Lung (tissue), 12 donors: ENCODE measurements around the gene IGSF3. TPM values are rescaled to one million over a fixed set of nuclear protein-coding genes. Genes with fewer than 3 reads are reported as not detected.

Experiments
- ATAC-seq: fragments of 200-7000 bp; cut with Tn5 transposase; one replicate; pipeline ENCODE4 v1.9.1; 2020; ENCODE audit warnings: moderate number of reproducible peaks; ENCODE audit not compliant: insufficient read depth, low FRiP score
- DNase-seq, 3 donors: peaks; one replicate each; pipeline ENCODE4 v3.0.0-alpha.2; 2013 to 2017
- H3K27ac ChIP-seq, 2 donors: one replicate each; pipeline ENCODE4 v1.5.1; 2013; ENCODE audit warnings: mild to moderate bottlenecking in 2 of 2, moderate library complexity in 2 of 2, control low read depth in 1 of 2, inconsistent platforms in 1 of 2, low read depth in 1 of 2, low read length in 1 of 2
- H3K27me3 ChIP-seq, 3 donors: one replicate each; pipeline ENCODE4 v1.5.1; 2013; ENCODE audit warnings: low read length in 2 of 3; ENCODE audit not compliant: control insufficient read depth in 3 of 3, insufficient read depth in 3 of 3
- H3K36me3 ChIP-seq, 4 donors: one replicate each; pipeline ENCODE4 v1.5.1; 2013; ENCODE audit warnings: low read length in 4 of 4, mild to moderate bottlenecking in 1 of 4, moderate library complexity in 1 of 4; ENCODE audit not compliant: control insufficient read depth in 4 of 4, insufficient read depth in 4 of 4
- H3K4me1 ChIP-seq, 5 donors: one replicate each; pipeline ENCODE4 v1.5.1; 2013; ENCODE audit warnings: low read length in 5 of 5, mild to moderate bottlenecking in 2 of 5, moderate library complexity in 1 of 5; ENCODE audit not compliant: control insufficient read depth in 5 of 5, insufficient read depth in 5 of 5
- H3K4me3 ChIP-seq: one replicate; pipeline ENCODE4 v1.5.1; 2013; ENCODE audit warnings: mild to moderate bottlenecking, control low read depth, moderate library complexity
- H3K9ac ChIP-seq, 2 donors: one replicate each; pipeline ENCODE4 v1.5.1; 2013; ENCODE audit warnings: low read length in 2 of 2, control low read depth in 1 of 2; ENCODE audit not compliant: insufficient read depth in 1 of 2
- H3K9me3 ChIP-seq, 4 donors: one replicate each; pipeline ENCODE4 v1.5.1; 2013; ENCODE audit warnings: low read length in 3 of 4, mild to moderate bottlenecking in 1 of 4, moderate library complexity in 1 of 4; ENCODE audit not compliant: control insufficient read depth in 4 of 4, insufficient read depth in 3 of 4
- WGBS, 2 donors: extraction: QIAGEN DNeasy Blood & Tissue Kit; methylation state at CpG; one replicate each; pipeline ENCODE4 v1.1.7; 2013; 5-methylcytosine and 5-hydroxymethylcytosine counted together
- polyA plus RNA-seq, 2 donors: library from polyadenylated mRNA; stranded (reverse); fragments of 200-250 nt; gene quantifications; one replicate each; pipeline ENCODE4 v1.2.1, GENCODE V29; 2013
- total RNA-seq, 2 donors: library from RNA; depleted of rRNA in 1 of 2; stranded (reverse); fragments of >200 nt in 1 of 2; gene quantifications; one replicate each; pipeline ENCODE4 v1.2.1, GENCODE V29; 2014 to 2021
- TF ChIP-seq, protein P1 (sequence below): IDR thresholded peaks from 2 replicates; pipeline ENCODE4 v1.5.1; 2012; ENCODE audit warnings: mild to moderate bottlenecking; ENCODE audit errors: control extremely low read depth, extremely low read depth
- donor health status: control.
- donor health status: control.
- donor health status: Bipolar disorder and iron deficiency.
- donor health status: healthy.
- donor health status: DM: yes; HTN: yes; CAD: no.

The IGSF3 gene
- total and polyA plus RNA-seq, 4 donors: 6.3 to 48.5 (median 13.3) TPM

DNA sequence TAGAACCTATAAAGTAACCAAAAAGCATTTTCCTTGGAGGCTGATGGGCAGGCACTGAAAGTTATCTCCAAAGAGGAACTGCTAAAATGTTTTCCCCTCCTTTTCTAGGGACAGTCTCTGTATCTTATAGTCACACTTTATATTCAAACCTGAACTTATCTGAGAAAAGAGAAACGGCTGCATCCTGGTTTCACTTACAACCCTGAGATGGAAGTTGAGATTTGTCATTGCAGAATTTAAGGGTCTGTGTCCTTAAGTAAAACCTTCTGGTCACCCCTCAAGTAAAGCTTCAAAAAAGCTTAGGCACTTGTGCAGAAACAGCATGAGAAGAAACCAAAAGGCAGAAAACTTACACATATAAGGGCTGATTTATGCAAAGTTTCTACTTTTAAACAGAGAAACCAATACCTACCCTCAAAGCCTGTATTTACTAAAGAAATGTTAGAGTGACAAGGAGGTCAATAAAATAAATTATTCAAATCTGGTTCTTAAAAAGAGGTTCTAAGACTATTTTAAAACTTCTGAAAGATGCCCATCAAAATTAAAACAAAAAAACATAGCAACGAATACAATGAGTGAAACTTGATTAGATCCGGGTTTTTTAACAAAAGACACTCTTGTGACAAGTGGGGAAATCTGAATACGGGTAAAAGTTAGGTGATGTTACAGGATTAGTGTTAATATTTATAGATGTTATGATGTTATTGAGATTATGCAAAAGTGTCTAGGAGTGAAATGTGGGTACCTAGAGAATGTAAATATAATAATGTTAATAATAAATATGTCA, 106.6 kb downstream of the IGSF3 start:
- no peak for ATAC-seq
- 70 to 72% methylated on average over 4 of the region's 4 CpGs for WGBS, 2 donors
- TF ChIP-seq, protein P1, sequence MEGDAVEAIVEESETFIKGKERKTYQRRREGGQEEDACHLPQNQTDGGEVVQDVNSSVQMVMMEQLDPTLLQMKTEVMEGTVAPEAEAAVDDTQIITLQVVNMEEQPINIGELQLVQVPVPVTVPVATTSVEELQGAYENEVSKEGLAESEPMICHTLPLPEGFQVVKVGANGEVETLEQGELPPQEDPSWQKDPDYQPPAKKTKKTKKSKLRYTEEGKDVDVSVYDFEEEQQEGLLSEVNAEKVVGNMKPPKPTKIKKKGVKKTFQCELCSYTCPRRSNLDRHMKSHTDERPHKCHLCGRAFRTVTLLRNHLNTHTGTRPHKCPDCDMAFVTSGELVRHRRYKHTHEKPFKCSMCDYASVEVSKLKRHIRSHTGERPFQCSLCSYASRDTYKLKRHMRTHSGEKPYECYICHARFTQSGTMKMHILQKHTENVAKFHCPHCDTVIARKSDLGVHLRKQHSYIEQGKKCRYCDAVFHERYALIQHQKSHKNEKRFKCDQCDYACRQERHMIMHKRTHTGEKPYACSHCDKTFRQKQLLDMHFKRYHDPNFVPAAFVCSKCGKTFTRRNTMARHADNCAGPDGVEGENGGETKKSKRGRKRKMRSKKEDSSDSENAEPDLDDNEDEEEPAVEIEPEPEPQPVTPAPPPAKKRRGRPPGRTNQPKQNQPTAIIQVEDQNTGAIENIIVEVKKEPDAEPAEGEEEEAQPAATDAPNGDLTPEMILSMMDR: no peak
- no peak overlapping the region for H3K4me3 ChIP-seq
- DNase-seq: no peak
- H3K9ac ChIP-seq: no peak overlapping the region
- no peaks in the 10 kb centered on the region for H3K36me3 ChIP-seq
- peaks cover 0 to 3% (median 0%) of the 10 kb centered on the region in 5 donors for H3K4me1 ChIP-seq
- no peaks in the 10 kb centered on the region for H3K27me3 ChIP-seq
- no peaks in the 10 kb centered on the region for H3K9me3 ChIP-seq
- no peak overlapping the region for H3K27ac ChIP-seq

DNA sequence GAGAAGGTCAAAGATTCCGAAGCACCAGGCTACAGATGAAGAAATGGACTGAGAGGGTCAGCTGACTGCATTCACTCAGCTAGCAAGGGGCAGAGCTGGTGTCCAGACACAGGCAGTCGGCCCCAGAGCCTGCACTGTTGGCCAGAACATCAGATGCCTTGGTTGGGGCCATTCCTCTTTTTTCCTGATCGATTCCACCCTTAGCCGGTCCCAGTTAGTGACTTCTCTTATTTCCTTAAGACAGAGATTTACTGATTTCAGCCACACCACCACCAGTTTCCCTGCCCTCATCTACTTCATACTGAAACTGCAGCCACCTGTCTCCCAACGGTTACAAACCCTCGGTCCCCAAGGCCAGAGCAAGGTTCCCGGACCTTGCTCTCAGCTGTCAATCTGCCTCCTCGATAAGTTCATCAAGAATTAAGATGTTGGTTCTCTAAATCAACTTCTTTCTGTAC, 108.2 kb downstream of the IGSF3 start:
- H3K36me3 ChIP-seq: no peaks in the 10 kb centered on the region
- ATAC-seq (no peak), DNase-seq (no peak)
- peaks cover 0 to 5% (median 0%) of the 10 kb centered on the region in 5 donors for H3K4me1 ChIP-seq
- H3K9ac ChIP-seq: no peak overlapping the region
- H3K4me3 ChIP-seq: no peak overlapping the region
- H3K27ac ChIP-seq: no peak overlapping the region
- H3K27me3 ChIP-seq: no peaks in the 10 kb centered on the region
- 76 to 81% methylated on average over 8 of the region's 8 CpGs for WGBS, 2 donors
- TF ChIP-seq, protein P1: no peak
- no peaks in the 10 kb centered on the region for H3K9me3 ChIP-seq

DNA sequence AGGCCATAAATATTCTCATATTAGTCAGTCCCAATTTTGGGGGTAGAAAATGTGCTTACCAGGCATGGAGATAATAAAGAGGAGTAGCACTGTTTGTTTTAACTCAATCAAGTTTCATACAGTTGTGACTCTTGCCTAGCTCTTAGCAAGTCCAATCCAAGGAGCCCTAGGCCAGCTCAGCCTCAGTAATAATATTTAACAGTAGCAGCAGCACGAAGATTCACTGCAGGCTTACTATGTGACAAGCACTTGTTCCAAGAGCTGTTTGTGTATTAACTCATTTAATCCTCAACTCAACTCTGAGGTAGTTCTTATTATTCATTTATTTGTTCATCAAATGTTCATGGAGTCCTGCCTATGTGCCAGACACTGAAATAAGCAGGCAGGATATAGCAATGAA, 109.0 kb downstream of the IGSF3 start:
- WGBS, 2 donors: 86 to 90% methylated on average over 1 of the region's 1 CpG
- Histone ChIP-seq H3K36me3 (no peaks in the 10 kb centered on the region), H3K4me3 (no peak overlapping the region), H3K9ac (no peak overlapping the region), H3K4me1 (peaks cover 0 to 5% (median 0%) of the 10 kb centered on the region in 5 donors), H3K27ac (no peak overlapping the region), H3K27me3 (no peaks in the 10 kb centered on the region), H3K9me3 (no peaks in the 10 kb centered on the region)
- ATAC-seq (no peak), DNase-seq (no peak)
- TF ChIP-seq, protein P1: no peak
